Ascending aorta (tissue), 2 donors: ENCODE data around the gene CLCN4. TPM values are rescaled to one million over a fixed set of nuclear protein-coding genes. Genes with fewer than 3 reads are reported as not detected.

ENCODE experiments used
- DNase-seq, 2 donors: peaks; one replicate each; pipeline ENCODE4 v3.0.0-alpha.2; 2019; ENCODE audit warnings: low spot score in 2 of 2
- H3K27ac ChIP-seq, 2 donors: fragments of 200-600 bp; sonication (generic); one replicate each; pipeline ENCODE4 v1.5.1; 2016 to 2017; ENCODE audit warnings: mild to moderate bottlenecking in 1 of 2
- H3K27me3 ChIP-seq: fragments of 200-600 bp; sonication (generic); one replicate; pipeline ENCODE4 v1.5.1; 2017
- H3K36me3 ChIP-seq, 2 donors: fragments of 200-600 bp; sonication (generic); one replicate each; pipeline ENCODE4 v1.5.1; 2016
- H3K4me1 ChIP-seq, 2 donors: fragments of 200-600 bp; sonication (generic); one replicate each; pipeline ENCODE4 v1.5.1; 2016 to 2017; ENCODE audit warnings: mild to moderate bottlenecking in 1 of 2
- H3K4me3 ChIP-seq, 2 donors: fragments of 200-600 bp; sonication (generic); one replicate each; pipeline ENCODE4 v1.5.1; 2016 to 2017; ENCODE audit warnings: mild to moderate bottlenecking in 1 of 2
- H3K9me3 ChIP-seq, 2 donors: fragments of 200-600 bp; sonication (generic); one replicate each; pipeline ENCODE4 v1.5.1; 2016
- CTCF ChIP-seq, 3 experiments: fragments of 200-600 bp in 2 of 3; fragments of 450-650 bp in 1 of 3; sonication (generic) in 2 of 3; IDR thresholded peaks; one replicate each; pipeline ENCODE4 v1.5.1; 2016 to 2019; ENCODE audit warnings: antibody characterized with exemption in 3 of 3, mild to moderate bottlenecking in 1 of 3, moderate library complexity in 1 of 3
- intact Hi-C: fragments of 100-400 bp; cut with DNase I; formaldehyde crosslinking; loops from one replicate; pipeline ENCODE4 v1.15.1; 2023
- total RNA-seq: library from RNA; depleted of rRNA; stranded (reverse); fragments of >200 nt; gene quantifications from one replicate; pipeline ENCODE4 v1.1.0, GENCODE V29; 2016

CLCN4 gene
- total RNA-seq, 1 donor from 2014 or later, result 4.4 TPM

GRCh38 chrX:10165580-10166247 lies 8.9 kb downstream of the CLCN4 start:
- no peaks in the 10 kb centered on the region for H3K4me1 ChIP-seq
- TF ChIP-seq CTCF (IDR thresholded peaks at IDR 0.05), result no peak
- no peak overlapping the region for H3K27ac ChIP-seq
- H3K27me3 ChIP-seq, result no peaks in the 10 kb centered on the region
- H3K4me3 ChIP-seq, result no peak overlapping the region
- intact Hi-C loops, result no loop called here
- no peak for DNase-seq
- H3K9me3 ChIP-seq, result no peaks in the 10 kb centered on the region
- no peaks in the 10 kb centered on the region for H3K36me3 ChIP-seq

DNA sequence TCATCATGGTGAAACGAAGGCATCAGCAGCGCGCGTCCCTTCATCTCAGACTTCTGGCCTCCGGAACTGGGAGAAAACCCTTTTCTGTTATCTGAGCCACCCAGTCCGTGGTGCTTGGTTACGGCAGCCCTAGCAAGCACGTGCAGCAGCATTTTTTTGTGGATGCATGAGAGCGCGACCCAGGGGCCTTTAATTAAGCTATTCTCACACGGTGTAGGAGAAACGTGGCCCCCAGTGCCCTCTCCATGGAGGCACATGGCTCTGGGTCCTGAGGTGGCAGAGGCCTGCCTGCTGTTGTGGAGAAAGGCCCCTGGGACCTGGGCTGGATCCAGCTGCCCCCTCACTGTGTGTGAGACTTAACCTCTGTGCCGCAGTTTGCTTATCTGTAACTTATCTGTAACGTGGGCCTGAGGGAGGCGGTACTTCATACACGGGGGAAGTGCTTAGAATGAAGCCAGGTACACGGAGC lies 9.5 kb downstream of the CLCN4 start:
- intact Hi-C loops, result no loop called here
- no peak overlapping the region for H3K4me3 ChIP-seq
- no peaks in the 10 kb centered on the region for H3K9me3 ChIP-seq
- no peak for DNase-seq
- H3K36me3 ChIP-seq, result no peaks in the 10 kb centered on the region
- H3K4me1 ChIP-seq, result no peaks in the 10 kb centered on the region
- no peaks in the 10 kb centered on the region for H3K27me3 ChIP-seq
- H3K27ac ChIP-seq, result no peak overlapping the region
- no peak for TF ChIP-seq CTCF (IDR thresholded peaks at IDR 0.05)

- H3K36me3 ChIP-seq, result no peaks in the 10 kb centered on the region
- H3K4me1 ChIP-seq, result no peaks in the 10 kb centered on the region
- DNase-seq, result no peak
- no peaks in the 10 kb centered on the region for H3K9me3 ChIP-seq
- TF ChIP-seq CTCF (IDR thresholded peaks at IDR 0.05), result no peak
- no peak overlapping the region for H3K27ac ChIP-seq
- intact Hi-C loops, result no loop called here
- H3K4me3 ChIP-seq, result no peak overlapping the region
- H3K27me3 ChIP-seq, result no peaks in the 10 kb centered on the region
Measured at GRCh38 chrX:10166731-10167151, 10.0 kb downstream of the CLCN4 start.

- Histone ChIP-seq H3K4me3 (no peak overlapping the region), H3K4me1 (no peaks in the 10 kb centered on the region), H3K36me3 (no peaks in the 10 kb centered on the region), H3K27me3 (no peaks in the 10 kb centered on the region), H3K27ac (no peak overlapping the region), H3K9me3 (no peaks in the 10 kb centered on the region)
- TF ChIP-seq CTCF (IDR thresholded peaks at IDR 0.05), result no peak
- no peak for DNase-seq
- intact Hi-C loops, result no loop called here
Measured at GRCh38 chrX:10167573-10167972, 10.8 kb downstream of the CLCN4 start.

DNA sequence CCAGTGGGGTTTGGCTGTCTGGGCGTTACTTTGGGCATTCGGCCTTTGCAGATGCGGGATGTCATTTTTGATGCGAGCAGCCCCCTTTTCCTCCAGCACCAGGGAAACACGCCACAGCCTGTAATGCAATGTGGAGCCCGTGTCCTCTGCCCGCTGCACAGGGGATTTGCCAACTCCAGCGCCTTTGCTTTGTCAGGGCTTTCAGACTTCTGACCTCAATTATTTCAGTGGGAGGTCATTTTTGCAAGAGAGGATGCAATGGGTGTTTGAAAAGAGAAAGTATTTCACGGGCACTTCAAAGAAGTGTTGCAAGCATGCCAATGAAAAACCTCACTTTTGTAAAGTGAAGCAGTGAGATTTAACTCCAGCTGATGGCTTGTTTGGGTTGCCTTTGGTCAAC lies 11.5 kb downstream of the CLCN4 start:
- Histone ChIP-seq H3K9me3 (no peaks in the 10 kb centered on the region), H3K27me3 (no peaks in the 10 kb centered on the region), H3K36me3 (no peaks in the 10 kb centered on the region), H3K4me1 (no peaks in the 10 kb centered on the region), H3K27ac (no peak overlapping the region), H3K4me3 (no peak overlapping the region)
- DNase-seq, result no peak
- intact Hi-C loops, result no loop called here
- no peak for TF ChIP-seq CTCF (IDR thresholded peaks at IDR 0.05)

- DNase-seq, result no peak
- H3K36me3 ChIP-seq, result no peaks in the 10 kb centered on the region
- H3K27ac ChIP-seq, result no peak overlapping the region
- no peaks in the 10 kb centered on the region for H3K9me3 ChIP-seq
- intact Hi-C loops, result no loop called here
- H3K4me1 ChIP-seq, result no peaks in the 10 kb centered on the region
- H3K4me3 ChIP-seq, result no peak overlapping the region
- H3K27me3 ChIP-seq, result no peaks in the 10 kb centered on the region
- TF ChIP-seq CTCF (IDR thresholded peaks at IDR 0.05), result no peak
Measured at GRCh38 chrX:10169175-10169574, 12.4 kb downstream of the CLCN4 start.
